ENCODE measurements around the gene GMPS. TPM values are rescaled to one million over a fixed set of nuclear protein-coding genes. Genes with fewer than 3 reads are reported as not detected.

Gene GMPS
- total RNA-seq, 1 donor from 2014 or later: 56.4 TPM

- H3K4me1 Mint-ChIP-seq (ENCODE audit: low read depth): peaks cover 27% of the 10 kb centered on the region
- H3K36me3 Mint-ChIP-seq (ENCODE audit: low read depth): peaks cover 13% of the 10 kb centered on the region
- H3K4me3 Mint-ChIP-seq (ENCODE audit: unreplicated experiment): no peak overlapping the region
- H3K9me3 Mint-ChIP-seq (ENCODE audit: low read depth): no peaks in the 10 kb centered on the region
- H3K27ac Mint-ChIP-seq (ENCODE audit: unreplicated experiment): no peak overlapping the region
- DNase-seq (ENCODE audit: low spot score): no peak
- H3K27me3 Mint-ChIP-seq (ENCODE audit: low read depth): no peaks in the 10 kb centered on the region
- TF ChIP-seq CTCF (IDR thresholded peaks at IDR 0.05): no peak
Observed at GRCh38 chr3:155908086-155908485, 37.6 kb downstream of the GMPS start.

GRCh38 chr3:155908605-155909004 is 38.2 kb downstream of the GMPS start:
- H3K36me3 Mint-ChIP-seq (ENCODE audit: low read depth): peaks cover 13% of the 10 kb centered on the region
- H3K27me3 Mint-ChIP-seq (ENCODE audit: low read depth): no peaks in the 10 kb centered on the region
- H3K4me1 Mint-ChIP-seq (ENCODE audit: low read depth): peaks cover 32% of the 10 kb centered on the region
- H3K9me3 Mint-ChIP-seq (ENCODE audit: low read depth): no peaks in the 10 kb centered on the region
- no peak overlapping the region for H3K4me3 Mint-ChIP-seq (ENCODE audit: unreplicated experiment)
- no peak for DNase-seq (ENCODE audit: low spot score)
- no peak for TF ChIP-seq CTCF (IDR thresholded peaks at IDR 0.05)
- no peak overlapping the region for H3K27ac Mint-ChIP-seq (ENCODE audit: unreplicated experiment)

GRCh38 chr3:155912090-155912489 is 41.6 kb downstream of the GMPS start:
- peak overlapping the region; percentile 75 for H3K27ac Mint-ChIP-seq (ENCODE audit: unreplicated experiment)

GRCh38 chr3:155912579-155913190 is 42.2 kb downstream of the GMPS start:
- Mint-ChIP-seq H3K36me3 (ENCODE audit: low read depth) (peaks cover 29% of the 10 kb centered on the region), H3K4me3 (ENCODE audit: unreplicated experiment) (no peak overlapping the region), H3K27ac (ENCODE audit: unreplicated experiment) (peak overlapping the region; percentile 75)

More at GRCh38 chr3:155912090-155912489, 41.6 kb downstream of the GMPS start:
- no peak for TF ChIP-seq CTCF (IDR thresholded peaks at IDR 0.05)
- Mint-ChIP-seq H3K4me1 (ENCODE audit: low read depth) (peaks cover 27% of the 10 kb centered on the region), H3K27me3 (ENCODE audit: low read depth) (no peaks in the 10 kb centered on the region), H3K9me3 (ENCODE audit: low read depth) (no peaks in the 10 kb centered on the region), H3K4me3 (ENCODE audit: unreplicated experiment) (no peak overlapping the region), H3K36me3 (ENCODE audit: low read depth) (peaks cover 27% of the 10 kb centered on the region)
- DNase-seq (ENCODE audit: low spot score): no peak

GRCh38 chr3:155917781-155918180 is 47.3 kb downstream of the GMPS start:
- Mint-ChIP-seq H3K4me1 (ENCODE audit: low read depth) (peaks cover 20% of the 10 kb centered on the region), H3K9me3 (ENCODE audit: low read depth) (no peaks in the 10 kb centered on the region), H3K27ac (ENCODE audit: unreplicated experiment) (no peak overlapping the region), H3K27me3 (ENCODE audit: low read depth) (no peaks in the 10 kb centered on the region), H3K4me3 (ENCODE audit: unreplicated experiment) (no peak overlapping the region), H3K36me3 (ENCODE audit: low read depth) (peaks cover 22% of the 10 kb centered on the region)
- no peak for DNase-seq (ENCODE audit: low spot score)
- TF ChIP-seq CTCF (IDR thresholded peaks at IDR 0.05): no peak

More at GRCh38 chr3:155912579-155913190, 42.2 kb downstream of the GMPS start:
- no peaks in the 10 kb centered on the region for H3K9me3 Mint-ChIP-seq (ENCODE audit: low read depth)
- DNase-seq (ENCODE audit: low spot score): no peak
- H3K4me1 Mint-ChIP-seq (ENCODE audit: low read depth): peaks cover 24% of the 10 kb centered on the region
- TF ChIP-seq CTCF (IDR thresholded peaks at IDR 0.05): no peak
- no peaks in the 10 kb centered on the region for H3K27me3 Mint-ChIP-seq (ENCODE audit: low read depth)
